Left ventricle myocardium inferior (tissue), 1 donor: ENCODE results near the gene SCARF1. TPM values are rescaled to one million over a fixed set of nuclear protein-coding genes. Genes with fewer than 3 reads are reported as not detected.

Experiments
- DNase-seq: peaks from one replicate; pipeline ENCODE4 v3.0.0-alpha.2; 2020
- H3K27ac ChIP-seq: fragments of 200-600 bp; replicated peaks from 2 replicates; pipeline ENCODE4 v1.8.0; 2021
- H3K27me3 ChIP-seq: fragments of 200-600 bp; 2 replicates; pipeline ENCODE4 v1.8.0; 2021; ENCODE audit warnings: low read depth
- H3K36me3 ChIP-seq: fragments of 200-600 bp; 2 replicates; pipeline ENCODE4 v1.8.0; 2021
- H3K4me1 ChIP-seq: fragments of 200-600 bp; 2 replicates; pipeline ENCODE4 v1.8.0; 2021
- H3K4me3 ChIP-seq: fragments of 200-600 bp; 2 replicates; pipeline ENCODE4 v1.8.0; 2021; ENCODE audit warnings: mild to moderate bottlenecking, moderate library complexity
- H3K9me3 ChIP-seq: fragments of 200-600 bp; replicated peaks from 2 replicates; pipeline ENCODE4 v1.8.0; 2021
- intact Hi-C: fragments of 100-400 bp; cut with micrococcal nuclease; formaldehyde crosslinking; loops from one replicate; pipeline ENCODE4 v1.11.0; 2022
- total RNA-seq: library from RNA; stranded (reverse); fragmentation: NEBNext Ultra II Directional; extraction: Animal tissue kit (Norgen Biotek cat#: 25700); gene quantifications from one replicate; pipeline ENCODE4 v1.2.1, GENCODE V29; 2021
- TF ChIP-seq, protein P1 (sequence below): fragments of 200-600 bp; IDR thresholded peaks from 2 replicates; pipeline ENCODE4 v1.8.0; 2021; ENCODE audit warnings: antibody characterized with exemption, mild to moderate bottlenecking, borderline replicate concordance
- donor health status: DM: no; HTN: yes; CAD: no; lungs with severe emphysema.

SCARF1 gene
- total RNA-seq, 1 donor from 2014 or later = 12.2 TPM

GRCh38 chr17:1606352-1606985 is 39.1 kb downstream of the SCARF1 start:
- TF ChIP-seq, protein P1, sequence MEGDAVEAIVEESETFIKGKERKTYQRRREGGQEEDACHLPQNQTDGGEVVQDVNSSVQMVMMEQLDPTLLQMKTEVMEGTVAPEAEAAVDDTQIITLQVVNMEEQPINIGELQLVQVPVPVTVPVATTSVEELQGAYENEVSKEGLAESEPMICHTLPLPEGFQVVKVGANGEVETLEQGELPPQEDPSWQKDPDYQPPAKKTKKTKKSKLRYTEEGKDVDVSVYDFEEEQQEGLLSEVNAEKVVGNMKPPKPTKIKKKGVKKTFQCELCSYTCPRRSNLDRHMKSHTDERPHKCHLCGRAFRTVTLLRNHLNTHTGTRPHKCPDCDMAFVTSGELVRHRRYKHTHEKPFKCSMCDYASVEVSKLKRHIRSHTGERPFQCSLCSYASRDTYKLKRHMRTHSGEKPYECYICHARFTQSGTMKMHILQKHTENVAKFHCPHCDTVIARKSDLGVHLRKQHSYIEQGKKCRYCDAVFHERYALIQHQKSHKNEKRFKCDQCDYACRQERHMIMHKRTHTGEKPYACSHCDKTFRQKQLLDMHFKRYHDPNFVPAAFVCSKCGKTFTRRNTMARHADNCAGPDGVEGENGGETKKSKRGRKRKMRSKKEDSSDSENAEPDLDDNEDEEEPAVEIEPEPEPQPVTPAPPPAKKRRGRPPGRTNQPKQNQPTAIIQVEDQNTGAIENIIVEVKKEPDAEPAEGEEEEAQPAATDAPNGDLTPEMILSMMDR = no peak
- H3K4me1 ChIP-seq = no peaks in the 10 kb centered on the region
- no peak for DNase-seq

DNA sequence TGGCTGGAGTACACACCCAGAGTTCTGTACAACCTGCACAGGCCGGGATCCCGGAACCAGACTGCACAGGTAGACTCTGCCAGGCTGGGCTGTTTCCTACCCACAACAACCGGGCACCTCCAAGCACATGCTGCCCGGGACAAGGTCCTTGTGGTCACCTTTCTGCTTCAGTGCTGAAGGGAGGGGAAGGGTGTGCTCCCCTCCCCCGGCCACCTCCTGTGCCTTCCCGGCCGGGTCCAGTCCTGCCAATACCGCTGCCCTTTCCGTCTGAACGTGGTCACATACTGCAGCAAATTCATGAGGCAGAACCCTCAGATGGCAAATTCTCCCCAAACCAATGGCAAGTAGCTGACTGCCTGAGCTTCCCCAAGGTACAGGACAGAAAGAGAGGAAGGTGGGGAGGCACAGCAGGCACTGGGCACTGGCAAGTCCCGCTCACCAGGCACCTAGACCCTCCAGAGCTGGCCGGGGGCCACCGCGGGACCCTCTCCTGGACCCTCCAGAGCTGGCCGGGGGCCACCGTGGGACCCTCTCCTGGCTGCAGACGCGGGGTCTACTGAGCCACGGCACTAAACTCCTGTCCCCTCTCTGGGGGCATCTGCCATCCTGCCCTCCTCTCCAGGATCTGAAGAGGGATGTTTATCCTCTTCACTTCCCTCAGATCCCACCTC is 39.7 kb downstream of the SCARF1 start:
- Histone ChIP-seq H3K36me3 (no peaks in the 10 kb centered on the region), H3K27ac (no peak overlapping the region), H3K27me3 (no peaks in the 10 kb centered on the region), H3K4me1 (no peaks in the 10 kb centered on the region), H3K4me3 (no peak overlapping the region), H3K9me3 (no peaks in the 10 kb centered on the region)
- DNase-seq = no peak
- TF ChIP-seq, protein P1 = no peak
- intact Hi-C loops = no loop called here

More at GRCh38 chr17:1606352-1606985, 39.1 kb downstream of the SCARF1 start:
- Histone ChIP-seq H3K27me3 (no peaks in the 10 kb centered on the region), H3K36me3 (no peaks in the 10 kb centered on the region), H3K27ac (peak overlapping the region; percentile 44), H3K4me3 (no peak overlapping the region), H3K9me3 (no peaks in the 10 kb centered on the region)
- intact Hi-C loops = no loop called here

- Histone ChIP-seq H3K27ac (no peak overlapping the region), H3K4me3 (no peak overlapping the region), H3K36me3 (no peaks in the 10 kb centered on the region), H3K27me3 (no peaks in the 10 kb centered on the region), H3K4me1 (no peaks in the 10 kb centered on the region), H3K9me3 (no peaks in the 10 kb centered on the region)
- intact Hi-C loops = no loop called here
- no peak for DNase-seq
- TF ChIP-seq, protein P1 = no peak
These were observed 40.6 kb downstream of the SCARF1 start for GRCh38 chr17:1604831-1605528.

DNA sequence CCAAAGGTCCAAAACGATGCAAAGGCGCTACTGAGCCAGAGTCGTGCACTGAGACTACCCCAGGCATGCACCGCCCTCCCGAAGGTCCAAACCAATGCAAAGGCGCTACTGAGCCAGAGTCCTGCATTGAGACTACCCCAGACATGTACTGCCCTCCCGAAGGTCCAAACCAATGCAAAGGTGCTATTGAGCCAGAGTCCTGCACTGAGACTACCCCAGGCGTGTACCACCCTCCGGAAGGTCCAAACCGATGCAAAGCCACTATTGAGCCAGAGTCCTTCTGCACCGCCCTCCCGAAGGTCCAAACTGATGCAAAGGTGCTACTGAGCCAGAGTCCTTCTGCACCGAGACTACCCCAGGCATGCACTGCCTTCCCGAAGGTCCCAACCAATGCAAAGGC is 44.0 kb downstream of the SCARF1 start:
- Histone ChIP-seq H3K4me1 (no peaks in the 10 kb centered on the region), H3K27ac (no peak overlapping the region), H3K27me3 (no peaks in the 10 kb centered on the region), H3K9me3 (no peaks in the 10 kb centered on the region), H3K36me3 (no peaks in the 10 kb centered on the region), H3K4me3 (no peak overlapping the region)
- DNase-seq = no peak
- intact Hi-C loops = no loop called here
- TF ChIP-seq, protein P1 = no peak

DNA sequence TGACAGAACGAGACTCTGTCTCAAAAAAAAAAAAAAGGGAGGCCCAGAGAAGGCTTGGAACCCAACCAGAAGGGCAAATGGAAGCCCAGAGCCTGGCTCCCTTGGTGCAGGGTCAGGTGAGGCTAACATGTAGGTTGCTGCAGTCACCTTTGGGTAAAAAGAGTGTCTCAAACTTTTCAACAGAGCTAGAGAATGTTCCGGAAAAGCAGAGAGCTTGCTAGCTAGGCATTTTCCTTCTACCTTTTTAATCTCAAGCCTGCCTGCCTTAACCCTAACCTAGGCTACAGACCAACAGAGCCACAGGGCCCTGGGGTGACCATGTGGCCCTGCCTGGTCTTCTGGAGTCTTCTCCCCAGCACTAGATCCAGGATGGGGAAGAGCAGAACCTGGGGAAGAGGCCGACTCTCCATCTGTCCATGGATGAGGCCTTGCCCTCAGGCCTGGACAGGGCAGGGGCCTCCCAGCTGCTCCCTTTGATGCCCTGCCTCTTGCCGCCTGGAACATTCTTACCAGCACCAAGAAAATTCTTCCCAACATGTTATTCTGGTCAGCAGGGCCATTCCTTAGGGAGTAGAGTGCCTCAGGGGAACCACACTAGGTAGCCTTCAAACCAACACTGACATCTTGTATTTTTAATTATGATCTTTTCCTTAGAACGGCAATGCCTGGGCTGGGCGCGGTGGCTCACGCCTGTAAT is 47.0 kb downstream of the SCARF1 start:
- Histone ChIP-seq H3K36me3 (no peaks in the 10 kb centered on the region), H3K4me3 (no peak overlapping the region), H3K27ac (no peak overlapping the region), H3K4me1 (no peaks in the 10 kb centered on the region), H3K27me3 (no peaks in the 10 kb centered on the region), H3K9me3 (no peaks in the 10 kb centered on the region)
- DNase-seq = no peak
- intact Hi-C loops = no loop called here
- TF ChIP-seq, protein P1 = no peak
